HepG2 (cell line): Measurements from ENCODE around the gene ZNF740. TPM values are rescaled to one million over a fixed set of nuclear protein-coding genes. Genes with fewer than 3 reads are reported as not detected.

ENCODE experiments used
- ARNT2 ChIP-seq: sonication (generic); formaldehyde crosslinking; IDR thresholded peaks from 2 replicates; pipeline ENCODE4 v1.8.0; 2022; ENCODE audit warnings: mild to moderate bottlenecking, low read depth, missing genetic modification reagents, moderate library complexity
- BHLHE40 ChIP-seq: IDR thresholded peaks from 2 replicates; pipeline ENCODE4 v1.6.1; 2011; ENCODE audit warnings: low read length, improper control_type of control experiment
- GMEB1 ChIP-seq: sonication (generic); formaldehyde crosslinking; IDR thresholded peaks from 2 replicates; pipeline ENCODE4 v1.5.1; 2020; ENCODE audit warnings: missing genetic modification reagents, mild to moderate bottlenecking, borderline replicate concordance
- HOXA5 ChIP-seq: sonication (generic); formaldehyde crosslinking; IDR thresholded peaks from 2 replicates; pipeline ENCODE4 v1.4.0; 2020; ENCODE audit warnings: missing genetic modification reagents
- NFE2L2 ChIP-seq: fragments of 150-350 bp; IDR thresholded peaks from 2 replicates; pipeline ENCODE4 v1.6.1; 2014; ENCODE audit warnings: low read length
- POLR2A ChIP-seq, 2 experiments: IDR thresholded peaks; 2 replicates each; pipeline ENCODE4 v1.6.1; 2011; ENCODE audit warnings: low read depth in 2 of 2, low read length in 2 of 2, mild to moderate bottlenecking in 1 of 2, moderate library complexity in 1 of 2; ENCODE audit not compliant: insufficient read depth in 1 of 2
- PRDM10 ChIP-seq: sonication (generic); formaldehyde crosslinking; IDR thresholded peaks from 2 replicates; pipeline ENCODE4 v1.4.0; 2020; ENCODE audit warnings: low read depth, missing genetic modification reagents
- SP4 ChIP-seq: sonication (generic); formaldehyde crosslinking; IDR thresholded peaks from 2 replicates; pipeline ENCODE4 v1.8.1; 2023; ENCODE audit warnings: mild to moderate bottlenecking, missing genetic modification reagents
- ZBTB20 ChIP-seq: sonication (generic); formaldehyde crosslinking; IDR thresholded peaks from 2 replicates; pipeline ENCODE4 v1.8.1; 2023; ENCODE audit warnings: missing genetic modification reagents, low read depth, mild to moderate bottlenecking, borderline replicate concordance
- ZNF17 ChIP-seq: sonication (generic); formaldehyde crosslinking; IDR thresholded peaks from 2 replicates; pipeline ENCODE4 v1.5.0; 2020; ENCODE audit warnings: mild to moderate bottlenecking, missing genetic modification reagents
- ZNF24 ChIP-seq: fragments of 450-650 bp; IDR thresholded peaks from 2 replicates; pipeline ENCODE4 v1.6.1; 2017; ENCODE audit warnings: antibody characterized with exemption, mild to moderate bottlenecking
- ZNF598 ChIP-seq: sonication (generic); formaldehyde crosslinking; IDR thresholded peaks from 2 replicates; pipeline ENCODE4 v1.5.1; 2020; ENCODE audit warnings: mild to moderate bottlenecking, missing genetic modification reagents, borderline replicate concordance
- ZNF616 ChIP-seq: sonication (generic); formaldehyde crosslinking; IDR thresholded peaks from 2 replicates; pipeline ENCODE4 v1.5.0; 2020; ENCODE audit warnings: low read depth, mild to moderate bottlenecking, missing genetic modification reagents
- ZNF619 ChIP-seq: sonication (generic); formaldehyde crosslinking; IDR thresholded peaks from 2 replicates; pipeline ENCODE4 v1.4.0; 2020; ENCODE audit warnings: mild to moderate bottlenecking, missing genetic modification reagents
- ZNF639 ChIP-seq: conservative IDR thresholded peaks from 2 replicates; pipeline ENCODE4 v1.6.1; 2018; ENCODE audit warnings: missing genetic modification reagents
- ZNF687 ChIP-seq: sonication (generic); formaldehyde crosslinking; IDR thresholded peaks from 2 replicates; pipeline ENCODE4 v1.5.1; 2020; ENCODE audit warnings: mild to moderate bottlenecking, missing genetic modification reagents, moderate library complexity
- ZNF878 ChIP-seq: sonication (generic); formaldehyde crosslinking; IDR thresholded peaks from 2 replicates; pipeline ENCODE4 v1.8.1; 2023; ENCODE audit warnings: mild to moderate bottlenecking, missing genetic modification reagents, moderate library complexity
- ZSCAN21 ChIP-seq: sonication (generic); formaldehyde crosslinking; IDR thresholded peaks from 2 replicates; pipeline ENCODE4 v1.8.0; 2022; ENCODE audit warnings: mild to moderate bottlenecking, missing genetic modification reagents, moderate library complexity, borderline replicate concordance
- polyA plus RNA-seq, 8 experiments: library from polyadenylated mRNA; depleted of rRNA in 3 of 8; stranded (reverse) in 7 of 8; unstranded in 1 of 8; fragments of >200 nt; fragmentation: Illumina TruSeq in 4 of 8; extraction: Trizol in 4 of 8; gene quantifications; 2 replicates each; pipeline versions ENCODE4 v1.2.1 to v1.2.3, GENCODE V29; 2011 to 2016; ENCODE audit warnings: low read depth in 4 of 8, missing spikeins in 1 of 8, mixed read lengths in 1 of 8; ENCODE audit not compliant: insufficient read depth in 1 of 8
- total RNA-seq, 5 experiments: library from RNA; depleted of rRNA; stranded (reverse); fragments of >200 nt; fragmentation: Illumina TruSeq; extraction: Trizol; gene quantifications; 2 replicates each; pipeline ENCODE4 v1.2.3, GENCODE V29; 2016; ENCODE audit warnings: low read depth in 1 of 5

ZNF740 gene
- total and polyA plus RNA-seq, 2 of the 13 experiments (the other 11 are each of a cell fraction or from before 2014, with no cell fraction given), result 16.9 to 19.0 TPM

- TF ChIP-seq PRDM10 (CRISPR knock-in tag) (no peak), HOXA5 (CRISPR knock-in tag) (peak; percentile 85), BHLHE40 (no peak), ZNF598 (no peak), ZSCAN21 (CRISPR knock-in tag) (peak; percentile 71; the same call in 1 of the 2 replicates), ARNT2 (no peak; the same call in 1 of the 2 replicates), ZNF616 (no peak), ZNF17 (CRISPR knock-in tag) (no peak), GMEB1 (CRISPR knock-in tag) (peak; percentile 77), ZBTB20 (CRISPR knock-in tag) (no peak), ZNF687 (CRISPR knock-in tag) (peak; percentile 71), ZNF24 (no peak), ZNF619 (CRISPR knock-in tag) (no peak), POLR2A (IDR thresholded peaks at IDR 0.05; ENCODE audit: insufficient read depth in 1 of 2, low read depth in 2 of 2, low read length in 2 of 2) (peak; percentile 31 to 57; a peak in 3 of 4 replicates), ZNF639 (no peak; the same call in 1 of the 2 replicates), NFE2L2 (no peak), ZNF878 (CRISPR knock-in tag) (peak; percentile 64; the same call in 1 of the 2 replicates), SP4 (peak; percentile 57; the same call in 1 of the 2 replicates)
Measured at GRCh38 chr12:53180931-53181645, 566 bp downstream of the ZNF740 start (continued).
